NCI-H146 (cell line): ENCODE data around the gene RGL4.

ENCODE experiments used
- DNase-seq: peaks from one replicate; lab custom pipeline; 2025; lab: John Stamatoyannopoulos, UW

Gene RGL4

DNA sequence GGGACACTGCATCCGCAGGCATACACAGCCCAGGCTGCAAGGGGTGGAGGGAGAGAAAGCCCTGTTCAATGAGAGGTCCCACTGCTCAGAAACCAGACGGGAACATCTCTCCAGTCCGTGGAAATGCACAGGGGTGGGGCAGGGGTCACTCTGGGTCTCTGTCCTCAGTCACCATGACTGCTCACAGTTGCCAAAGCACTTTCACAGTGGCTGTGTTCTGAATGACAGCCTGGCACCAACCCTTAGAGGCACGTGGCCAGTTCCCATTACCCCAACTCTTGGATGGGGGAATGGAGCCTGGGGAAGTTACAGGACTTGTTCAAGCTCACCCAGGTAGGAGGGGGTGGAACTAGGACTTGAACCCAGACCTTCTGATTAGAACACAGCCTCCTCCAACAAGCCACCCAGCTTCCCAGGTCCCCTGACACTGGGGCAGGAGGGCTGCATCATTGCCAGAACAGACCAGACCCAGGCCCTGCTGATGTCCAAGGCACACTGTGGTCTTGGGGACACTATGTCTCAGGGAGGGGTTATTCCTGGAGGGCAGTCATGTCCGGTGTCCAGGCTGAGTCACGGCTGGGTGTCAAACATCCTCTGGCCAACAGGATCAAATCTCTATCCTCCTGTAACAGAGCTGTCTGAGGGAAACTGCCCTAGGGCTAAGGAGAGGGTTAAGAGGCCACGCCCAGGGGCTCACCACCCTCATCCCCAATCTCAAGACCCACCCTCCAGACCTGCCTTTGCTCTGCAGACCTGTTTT is 51.9 kb downstream of the RGL4 start:
- no peak for DNase-seq

DNA sequence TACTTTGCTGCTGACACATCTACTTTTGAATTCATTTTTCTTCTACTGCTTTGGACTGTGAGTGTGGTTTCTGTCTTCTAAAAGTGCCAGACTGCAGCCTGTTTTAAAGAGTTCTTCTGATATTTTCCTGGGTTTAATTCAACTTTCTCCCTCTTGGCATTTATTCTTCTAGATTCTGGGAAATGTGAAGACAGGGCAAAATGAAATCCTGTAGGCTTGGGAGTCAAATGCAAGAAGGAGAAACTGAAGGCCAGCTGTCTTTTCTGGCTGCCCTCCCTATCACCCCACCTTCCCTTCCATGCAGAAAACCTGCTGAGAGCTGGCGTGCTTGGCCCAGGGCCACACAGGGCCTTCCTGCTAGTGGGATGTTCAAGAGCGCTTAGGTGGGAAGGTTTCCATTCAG is 52.5 kb downstream of the RGL4 start:
- DNase-seq, result no peak

DNA sequence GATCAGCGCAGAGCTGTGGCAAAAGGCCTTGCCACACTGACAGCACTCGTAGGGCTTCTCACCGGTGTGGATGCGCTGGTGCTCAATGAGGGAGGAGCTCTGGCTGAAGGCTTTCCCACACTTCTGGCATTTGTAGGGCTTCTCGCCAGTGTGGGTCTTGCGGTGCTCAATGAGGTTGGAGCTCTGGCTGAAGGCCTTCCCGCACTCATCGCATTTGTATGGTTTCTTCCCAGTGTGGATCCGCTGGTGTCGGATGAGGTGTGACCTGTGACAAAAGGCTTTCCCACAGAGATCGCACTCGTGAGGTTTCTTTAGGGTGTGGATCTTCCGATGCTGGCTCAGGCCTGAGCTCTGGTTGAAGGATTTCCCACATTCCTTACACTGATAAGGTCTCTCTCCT is 53.2 kb downstream of the RGL4 start:
- DNase-seq, result no peak

DNA sequence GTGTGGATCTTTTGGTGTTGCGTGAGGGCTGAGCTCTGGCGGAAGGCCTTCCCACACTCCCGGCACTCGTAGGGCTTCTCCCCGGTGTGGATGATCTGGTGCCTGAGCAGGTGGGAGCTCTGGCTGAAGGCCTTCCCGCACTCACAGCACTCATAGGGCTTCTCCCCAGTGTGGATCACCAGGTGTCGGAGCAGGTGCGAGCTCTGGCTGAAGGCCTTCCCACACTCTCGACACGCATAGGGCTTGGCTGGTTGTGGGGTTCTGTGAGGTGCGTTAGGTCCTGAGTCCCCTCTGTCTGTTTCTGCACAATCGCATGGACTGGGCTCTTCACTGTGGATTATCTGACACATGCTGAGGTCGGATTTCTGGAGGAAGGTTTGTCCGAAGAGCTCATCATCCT is 53.7 kb downstream of the RGL4 start:
- no peak for DNase-seq

DNA sequence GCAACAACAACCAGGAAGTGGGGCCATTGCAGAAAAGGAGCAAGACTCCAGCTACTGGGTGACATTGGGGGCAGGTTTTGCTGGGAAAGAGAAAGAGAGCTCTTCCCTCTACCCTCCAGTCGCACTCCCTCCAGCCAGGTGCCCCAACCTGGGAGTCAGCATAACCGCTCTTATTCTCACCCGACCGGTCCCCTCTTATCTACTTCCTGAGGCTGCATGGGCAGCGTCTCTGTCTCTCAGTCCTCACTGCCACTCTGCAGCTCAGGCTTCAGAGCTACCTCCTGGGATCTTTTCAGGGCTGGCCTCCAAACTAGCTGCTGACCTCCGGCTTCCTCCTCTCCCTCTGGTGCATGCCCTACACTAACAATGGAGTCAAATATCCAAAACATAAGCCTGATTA is 55.0 kb downstream of the RGL4 start:
- DNase-seq, result no peak
